Brain pericyte (primary cell): ENCODE data around the gene IFI30.

Source experiments
- DNase-seq: peaks from one replicate; pipeline ENCODE4 v3.0.0-alpha.2; 2012; ENCODE audit warnings: low read depth, low spot score

The IFI30 gene

DNA sequence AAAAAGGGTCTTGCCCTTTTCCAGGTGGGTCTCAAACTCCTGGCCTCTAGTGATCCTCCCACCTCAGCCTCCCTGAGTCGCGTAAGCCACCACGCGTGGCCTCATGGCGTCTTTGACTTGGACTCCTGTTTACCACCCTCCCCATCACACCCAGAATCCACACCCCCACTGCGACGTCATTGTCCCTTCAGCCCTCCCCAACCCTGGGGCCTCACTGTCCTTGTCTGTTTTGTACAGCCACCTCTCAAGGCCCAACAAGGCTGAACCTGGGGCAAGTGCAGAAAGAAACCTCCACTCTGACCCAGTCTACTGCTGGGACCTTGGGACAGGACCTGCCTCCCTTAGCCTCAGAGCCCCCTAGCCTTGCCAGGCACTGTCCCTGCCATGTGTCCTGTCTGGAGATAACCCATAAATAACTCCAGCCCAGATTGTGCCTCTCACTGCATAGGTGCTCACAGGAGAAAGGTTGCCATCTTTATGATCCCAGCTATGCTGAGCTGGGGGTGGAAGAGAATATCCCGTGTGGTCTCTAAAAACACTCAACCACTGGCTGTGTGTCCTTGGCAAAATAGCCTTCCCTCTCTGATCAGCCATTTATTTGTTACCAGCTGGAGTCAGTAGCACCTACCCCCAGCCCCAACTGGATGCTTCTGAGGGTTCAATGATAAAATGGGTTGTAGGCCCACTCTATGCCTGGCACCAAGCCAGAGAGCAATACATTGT is 1.8 kb upstream of the IFI30 start:
- DNase-seq = no peak

DNA sequence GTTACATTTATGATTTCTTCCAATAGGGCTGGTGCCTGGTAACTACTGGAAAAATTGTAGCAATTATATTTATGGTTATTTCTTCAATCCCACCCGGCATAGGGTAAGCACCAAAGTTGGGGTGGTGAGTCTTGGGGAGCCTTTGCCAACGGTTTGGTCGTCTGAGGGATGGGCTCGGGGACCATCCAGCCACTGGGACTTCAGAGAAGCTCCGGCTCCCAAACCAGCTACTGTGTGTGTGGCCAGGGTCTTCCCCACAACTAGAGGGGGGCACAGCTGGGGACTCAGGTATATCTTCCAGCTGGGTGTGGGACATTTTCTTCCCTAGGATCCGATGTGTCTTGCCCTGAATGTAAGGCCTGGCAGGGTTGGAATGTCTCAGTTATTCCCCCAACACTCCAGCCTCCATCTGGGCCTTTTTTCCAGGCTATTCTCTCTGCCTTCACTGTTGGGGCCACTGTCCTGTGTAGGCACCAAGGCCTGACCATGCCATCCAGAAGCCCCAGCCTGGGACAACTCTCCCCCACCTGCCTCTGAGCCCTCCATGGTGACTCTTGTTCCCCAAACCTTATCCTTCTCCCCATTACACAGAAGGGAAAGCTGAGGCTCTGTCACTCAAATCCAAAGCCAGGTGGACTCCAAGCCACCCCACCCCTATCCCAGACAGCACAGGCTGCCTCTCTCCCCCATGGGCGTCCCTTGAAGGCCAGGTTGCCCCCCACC is 1.1 kb upstream of the IFI30 start:
- DNase-seq = no peak

DNA sequence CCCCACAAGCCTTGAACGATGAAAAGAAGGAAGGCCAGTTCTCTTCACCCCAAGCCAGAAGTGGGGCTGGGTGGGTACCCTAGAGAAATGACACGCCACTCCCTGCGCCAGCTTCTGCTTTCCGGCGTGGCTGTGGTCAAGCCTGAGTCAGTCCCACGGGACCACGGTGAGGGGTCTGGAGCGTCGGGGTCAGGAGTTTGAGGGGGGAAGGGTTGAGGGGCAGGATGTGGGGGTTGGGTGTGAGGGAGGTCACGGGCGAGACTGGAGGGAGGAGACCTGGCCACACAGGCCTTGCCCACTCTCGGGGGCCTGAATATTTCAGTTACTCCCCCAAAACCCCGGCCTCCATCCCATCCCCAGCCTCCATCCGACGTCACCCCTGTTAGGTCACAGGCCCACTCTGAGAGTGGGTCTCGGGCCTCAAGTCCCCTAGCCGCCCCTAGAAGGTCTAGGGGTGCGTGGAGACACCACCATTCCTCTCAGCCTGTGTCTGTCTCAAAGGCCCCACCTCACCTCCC is 500 bp upstream of the IFI30 start:
- DNase-seq = no peak

DNA sequence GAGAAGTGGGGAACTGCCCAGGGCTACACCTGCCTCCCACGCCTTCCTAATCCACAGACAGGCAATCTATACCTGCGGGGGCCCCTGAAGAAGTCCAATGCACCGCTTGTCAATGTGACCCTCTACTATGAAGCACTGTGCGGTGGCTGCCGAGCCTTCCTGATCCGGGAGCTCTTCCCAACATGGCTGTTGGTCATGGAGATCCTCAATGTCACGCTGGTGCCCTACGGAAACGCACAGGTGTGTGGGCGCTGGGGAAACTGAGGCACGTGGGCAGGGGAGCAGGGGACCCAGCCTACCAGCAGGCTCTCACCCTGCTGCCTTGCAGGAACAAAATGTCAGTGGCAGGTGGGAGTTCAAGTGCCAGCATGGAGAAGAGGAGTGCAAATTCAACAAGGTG is 1.4 kb downstream of the IFI30 start:
- no peak for DNase-seq

DNA sequence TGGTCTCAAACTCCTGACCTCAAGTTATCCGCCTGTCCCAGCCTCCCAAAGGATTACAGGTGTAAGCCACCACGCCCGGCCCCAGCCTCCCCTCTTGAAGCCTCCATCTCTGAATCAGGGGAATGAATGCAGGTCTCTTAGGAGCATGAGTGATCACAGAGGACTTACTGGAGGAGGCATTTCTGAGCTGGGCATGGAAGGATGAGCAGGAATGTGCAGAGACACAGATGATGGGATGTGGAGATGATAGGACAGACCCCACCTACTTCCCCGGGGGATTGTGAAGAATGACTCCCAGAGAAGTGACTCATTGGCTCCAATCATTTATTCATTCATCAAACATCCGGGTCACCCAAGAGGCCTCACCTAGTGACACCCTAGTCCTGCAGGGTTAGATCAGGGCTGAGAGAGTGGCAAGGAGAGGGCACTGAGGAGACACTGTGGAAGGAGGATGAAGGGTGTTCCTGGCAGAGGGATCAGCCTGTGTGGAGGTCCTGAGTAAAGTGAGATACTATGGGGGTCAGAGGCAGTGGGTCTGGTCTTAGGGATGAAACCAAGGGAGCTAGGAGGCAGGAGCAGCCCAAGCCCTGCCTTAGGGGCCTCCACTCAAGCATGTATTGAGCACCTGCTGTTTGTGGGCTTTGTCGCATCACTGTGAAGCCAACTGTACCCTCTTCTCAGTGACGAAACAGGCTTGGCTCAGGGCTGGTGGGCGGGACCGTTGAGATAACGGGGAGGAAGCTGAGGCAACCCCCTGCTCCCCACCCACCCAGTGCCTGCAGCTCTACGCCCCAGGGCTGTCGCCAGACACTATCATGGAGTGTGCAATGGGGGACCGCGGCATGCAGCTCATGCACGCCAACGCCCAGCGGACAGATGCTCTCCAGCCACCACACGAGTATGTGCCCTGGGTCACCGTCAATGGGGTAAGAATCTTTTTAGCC is 3.0 kb downstream of the IFI30 start:
- no peak for DNase-seq

DNA sequence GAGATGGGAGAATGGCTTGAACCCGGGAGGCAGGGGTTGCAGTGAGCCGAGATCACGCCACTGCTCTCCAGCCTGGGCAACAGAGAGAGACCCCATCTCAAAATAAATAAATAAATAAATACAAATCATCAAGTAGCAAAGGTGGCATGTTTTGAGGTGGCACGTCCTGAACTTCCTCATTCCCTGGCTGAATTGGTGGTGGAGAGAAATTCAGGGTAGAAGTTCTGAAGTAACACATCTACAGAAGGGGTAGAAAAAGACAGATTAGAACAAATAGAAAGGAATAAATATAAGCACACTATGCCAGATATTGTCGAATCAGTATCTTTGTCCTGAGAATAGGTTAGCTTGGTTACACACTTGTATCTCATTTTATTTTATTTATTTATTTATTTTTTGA is 6.3 kb downstream of the IFI30 start:
- no peak for DNase-seq

DNA sequence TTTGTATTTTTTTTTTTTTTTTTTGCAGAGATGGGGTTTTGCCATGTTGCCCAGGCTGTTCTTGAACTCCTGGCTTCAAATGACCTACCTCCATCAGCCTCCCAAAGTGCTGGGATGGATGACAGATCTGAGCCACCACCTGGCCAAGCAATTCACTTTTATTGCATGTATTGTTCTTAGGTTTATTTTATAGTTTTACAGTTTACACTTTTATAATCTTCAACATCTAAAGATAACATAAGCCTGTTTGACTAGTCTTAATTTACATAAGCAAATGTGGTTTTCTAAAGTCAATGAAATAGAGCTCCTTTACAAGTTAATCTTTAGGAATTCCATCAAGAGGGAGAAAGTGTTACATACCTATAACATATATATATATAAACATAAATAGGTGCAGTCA is 9.9 kb downstream of the IFI30 start:
- DNase-seq = no peak

DNA sequence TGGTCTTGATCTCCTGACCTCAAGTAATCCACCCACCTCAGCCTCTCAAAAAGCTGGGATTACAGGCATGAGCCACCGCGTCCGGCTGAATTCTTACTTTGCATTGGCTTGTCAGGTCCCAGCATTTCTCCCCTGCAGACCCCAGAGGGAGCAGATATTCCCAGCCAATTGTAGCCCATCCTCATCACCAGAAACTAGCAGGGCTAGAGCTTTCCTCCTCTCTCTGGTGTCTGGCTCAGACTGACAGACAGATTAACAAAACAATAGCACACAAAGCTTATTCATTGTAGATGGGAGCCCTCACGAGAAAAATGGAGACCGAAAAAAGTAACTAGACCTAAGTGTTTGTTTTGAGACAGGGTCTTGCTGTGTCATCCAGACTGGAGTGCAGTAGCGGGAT is 11.9 kb downstream of the IFI30 start:
- no peak for DNase-seq

DNA sequence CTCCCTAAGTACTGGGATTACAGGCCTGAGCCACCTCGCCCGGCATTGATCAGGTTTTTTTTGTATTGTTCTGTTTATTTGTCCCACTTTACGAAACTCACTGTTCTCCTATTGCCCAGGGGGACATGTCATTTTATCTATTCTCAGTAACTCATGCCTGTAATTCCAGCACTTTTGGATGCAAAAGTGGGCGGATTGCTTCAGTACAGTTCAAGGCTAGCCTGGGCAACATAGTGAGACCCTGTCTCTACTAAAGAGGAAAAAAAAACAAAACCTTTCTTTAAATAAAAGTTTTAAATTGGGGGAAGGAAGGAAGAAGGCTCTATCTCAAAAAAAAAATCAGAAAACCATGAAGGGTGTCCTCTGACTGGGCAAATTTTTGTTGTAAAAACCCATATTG is 16.7 kb downstream of the IFI30 start:
- no peak for DNase-seq

DNA sequence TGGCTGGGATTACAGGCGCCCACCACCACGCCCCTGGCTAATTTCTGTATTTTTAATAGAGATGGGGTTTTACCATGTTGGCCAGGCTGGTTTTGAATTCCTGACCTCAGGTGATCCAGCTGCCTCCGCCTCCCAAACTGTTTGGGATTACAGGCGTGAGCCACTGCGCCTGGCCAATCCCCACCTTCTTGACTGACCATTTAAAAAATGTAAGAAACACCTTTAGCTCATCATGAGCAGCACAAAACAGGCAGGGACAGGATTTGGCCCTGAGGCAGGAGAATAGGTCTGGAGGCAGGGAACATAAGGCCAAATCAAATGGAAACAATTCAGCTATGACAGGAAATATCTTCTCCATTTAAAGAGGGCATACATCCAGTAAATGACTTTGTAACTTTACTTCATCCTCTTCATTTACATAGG is 18.0 kb downstream of the IFI30 start:
- no peak for DNase-seq

DNA sequence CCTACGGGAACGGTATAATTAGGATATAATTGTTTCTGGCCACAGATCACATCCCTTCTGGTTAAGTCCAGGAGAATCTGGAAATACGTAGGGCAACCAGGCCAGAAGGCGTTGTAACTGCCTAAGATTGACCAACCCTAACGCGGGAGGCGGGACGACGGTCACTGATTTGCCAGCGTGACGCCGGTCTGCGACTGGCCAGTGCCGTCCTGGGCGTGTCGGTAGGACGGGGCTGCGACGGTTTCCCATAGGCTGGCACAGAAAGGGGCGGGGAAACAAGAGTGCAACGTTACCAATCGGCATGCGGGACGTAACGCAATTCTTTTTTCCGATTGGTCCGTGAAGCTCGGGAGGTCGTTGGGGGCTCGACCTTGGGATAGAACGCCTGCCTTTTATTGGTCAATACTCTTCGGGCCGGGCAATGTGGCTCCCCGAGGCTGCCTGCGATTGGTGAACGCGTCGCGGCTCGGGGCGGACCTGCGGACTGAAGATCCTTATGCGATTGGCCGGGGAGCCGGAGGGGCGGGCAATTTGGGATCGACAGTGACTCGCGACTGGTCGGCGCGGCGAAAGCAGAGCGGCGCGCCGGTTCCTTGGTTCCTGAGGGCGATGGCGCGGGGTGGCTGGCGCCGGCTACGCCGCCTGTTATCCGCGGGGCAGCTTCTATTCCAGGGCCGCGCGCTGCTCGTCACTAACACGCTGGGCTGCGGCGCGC is 19.2 kb downstream of the IFI30 start, which contains the start of gene MPV17L2:
TSS of gene MPV17L2 (plus strand) at position 546 of the 715 bp plus-strand sequence. CDS start at position 610, 64 bp downstream.
- peak; percentile 100 for DNase-seq

DNA sequence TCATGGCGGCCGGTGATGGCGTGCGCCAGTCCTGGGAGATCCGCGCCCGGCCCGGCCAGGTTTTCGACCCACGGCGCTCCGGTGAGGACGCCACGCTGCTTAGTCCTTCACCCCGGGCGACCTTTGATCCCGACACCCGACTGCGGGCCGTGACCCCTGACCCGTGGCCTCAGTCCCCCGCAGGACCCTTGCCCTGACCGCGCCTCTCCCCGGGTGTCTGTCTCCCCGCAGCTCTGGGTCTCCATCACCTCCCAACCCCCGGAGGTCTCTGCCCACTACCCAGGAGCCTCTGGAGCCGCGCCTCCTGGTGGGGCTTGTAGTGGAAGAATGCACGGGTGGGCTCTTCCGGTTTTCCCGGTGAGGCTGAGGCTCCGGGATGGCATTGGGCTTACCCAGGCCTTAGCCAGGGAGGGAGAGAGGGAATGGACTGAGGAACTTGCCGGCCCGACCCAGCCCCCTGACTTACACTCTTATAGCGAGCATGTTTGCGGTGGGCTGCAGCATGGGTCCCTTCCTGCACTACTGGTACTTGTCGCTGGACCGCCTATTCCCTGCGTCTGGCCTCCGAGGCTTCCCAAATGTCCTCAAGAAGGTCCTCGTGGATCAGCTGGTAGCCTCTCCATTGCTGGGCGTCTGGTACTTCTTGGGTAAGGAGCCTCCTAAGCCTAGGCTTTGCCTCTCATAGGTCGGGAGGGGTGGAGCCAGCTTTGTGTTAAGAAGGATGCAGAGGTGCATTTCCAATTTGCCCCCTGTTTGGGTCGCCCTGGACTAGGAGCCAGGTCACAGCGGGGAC is 20.0 kb downstream of the IFI30 start:
- no peak for DNase-seq

DNA sequence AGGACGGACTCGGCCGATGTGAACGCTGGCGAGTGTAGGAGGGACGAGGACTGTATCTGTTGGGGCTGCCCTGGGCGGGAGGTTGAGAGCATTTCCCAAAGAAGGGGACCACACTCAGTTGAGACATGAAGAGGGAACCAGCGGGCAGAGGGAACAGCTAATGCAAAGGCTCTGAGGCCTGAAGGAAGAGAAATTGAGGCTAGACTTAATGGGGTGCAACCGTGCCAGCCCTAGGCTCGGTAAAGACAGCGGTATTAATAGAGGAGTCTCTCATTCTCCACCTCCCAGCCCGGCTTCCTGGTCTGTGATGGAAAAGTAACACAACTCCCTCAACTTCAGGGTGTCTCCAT is 20.5 kb downstream of the IFI30 start:
- DNase-seq = no peak

DNA sequence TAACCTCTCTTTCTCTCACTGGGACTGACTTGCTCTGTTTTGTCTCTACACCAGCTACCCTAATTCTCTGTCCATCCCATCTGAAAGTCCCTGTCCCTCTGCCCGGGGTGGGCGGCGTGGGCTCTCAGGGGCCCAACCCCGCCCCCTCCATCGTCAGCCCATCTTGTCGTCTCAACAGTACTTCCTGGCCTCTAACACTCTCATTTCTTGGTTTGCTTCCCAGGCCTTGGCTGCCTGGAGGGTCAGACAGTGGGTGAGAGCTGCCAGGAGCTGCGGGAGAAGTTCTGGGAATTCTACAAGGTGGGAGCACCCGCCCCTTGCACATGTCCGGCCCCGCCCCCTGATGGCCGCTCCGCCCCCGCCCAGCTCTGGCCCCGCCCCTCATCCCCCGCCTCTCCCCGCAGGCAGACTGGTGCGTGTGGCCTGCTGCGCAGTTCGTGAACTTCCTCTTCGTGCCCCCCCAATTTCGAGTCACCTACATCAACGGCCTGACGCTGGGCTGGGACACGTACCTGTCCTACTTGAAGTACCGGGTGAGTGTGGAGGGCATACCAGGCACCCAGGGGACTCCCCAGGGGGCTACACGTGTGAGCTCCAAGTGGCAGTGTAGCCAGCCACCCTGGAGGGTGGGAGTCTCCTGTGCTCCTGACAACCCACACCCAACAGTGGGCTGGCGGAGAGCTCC is 21.1 kb downstream of the IFI30 start:
- DNase-seq = no peak

DNA sequence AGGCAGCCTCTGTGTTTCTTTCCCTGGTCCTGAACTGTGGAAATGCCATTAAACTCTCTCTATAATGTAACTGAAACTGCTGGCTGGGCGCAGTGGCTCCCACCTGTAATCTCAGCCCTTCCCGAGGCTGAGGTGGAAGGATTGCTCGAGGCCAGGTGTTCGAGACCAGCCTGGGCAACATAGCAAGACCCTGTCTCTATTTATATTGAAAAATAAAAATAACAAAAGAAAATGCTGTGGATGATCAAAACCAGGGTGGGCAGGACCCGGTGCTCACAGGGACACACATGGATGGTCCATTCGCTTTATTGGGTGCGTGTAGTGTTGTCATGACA is 22.9 kb downstream of the IFI30 start:
- no peak for DNase-seq

DNA sequence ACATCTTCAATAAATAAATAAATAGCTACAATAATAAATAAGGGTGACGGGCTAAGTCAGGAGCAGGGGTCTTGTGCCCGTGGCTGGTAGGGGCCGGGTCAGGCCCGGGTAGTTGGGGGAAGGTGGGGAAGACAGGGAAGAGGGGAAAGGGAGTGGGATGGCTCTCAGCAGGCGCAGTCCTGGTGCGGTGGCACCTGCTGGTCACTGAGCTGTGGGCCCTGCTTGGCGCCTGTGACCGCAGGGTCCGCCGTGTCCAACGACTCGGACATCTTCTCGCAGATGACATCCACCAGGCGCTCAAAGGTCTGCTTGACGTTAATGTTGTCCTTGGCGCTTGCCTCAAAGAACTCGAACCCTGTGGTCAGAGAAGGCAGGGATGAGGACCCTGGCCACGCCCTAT is 23.7 kb downstream of the IFI30 start:
- no peak for DNase-seq

DNA sequence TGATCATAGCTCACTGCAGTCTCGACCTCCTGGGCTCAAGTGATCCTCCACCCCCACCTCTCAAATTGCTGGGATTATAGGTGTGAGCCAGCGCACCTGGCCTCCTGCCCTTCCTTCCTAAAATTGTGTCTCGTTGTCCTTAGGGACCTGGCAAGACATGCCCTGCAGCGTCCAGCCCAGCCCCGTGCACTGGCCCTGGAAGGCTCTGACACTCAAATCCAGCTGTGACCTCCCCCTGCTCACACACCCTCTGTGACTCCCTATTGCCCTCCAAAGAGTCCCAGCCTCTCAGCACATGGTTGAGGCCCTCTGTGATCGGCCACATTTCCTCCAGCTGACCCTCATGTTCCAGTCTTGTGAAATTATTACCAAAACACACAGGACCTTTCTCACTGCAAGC is 24.3 kb downstream of the IFI30 start:
- no peak for DNase-seq

DNA sequence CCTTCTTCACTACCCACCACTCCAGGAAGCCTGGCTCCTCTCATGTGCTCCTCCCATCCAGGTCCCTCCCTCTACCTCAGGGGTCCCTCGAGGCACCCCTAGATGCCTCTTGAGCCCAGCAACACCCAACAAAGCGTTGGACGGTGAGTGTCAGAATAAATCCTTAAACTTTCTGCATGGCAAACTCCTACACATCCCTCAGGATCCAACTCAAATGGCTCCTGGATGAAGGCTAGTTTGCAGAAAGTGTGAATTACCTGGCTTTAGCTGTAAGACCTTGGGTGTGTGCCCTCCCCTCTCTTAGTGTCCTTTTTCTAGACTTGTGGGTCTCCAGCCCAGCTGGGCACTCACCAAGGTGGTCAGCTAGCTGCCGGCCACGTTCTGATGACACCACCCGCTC is 24.8 kb downstream of the IFI30 start:
- no peak for DNase-seq

DNA sequence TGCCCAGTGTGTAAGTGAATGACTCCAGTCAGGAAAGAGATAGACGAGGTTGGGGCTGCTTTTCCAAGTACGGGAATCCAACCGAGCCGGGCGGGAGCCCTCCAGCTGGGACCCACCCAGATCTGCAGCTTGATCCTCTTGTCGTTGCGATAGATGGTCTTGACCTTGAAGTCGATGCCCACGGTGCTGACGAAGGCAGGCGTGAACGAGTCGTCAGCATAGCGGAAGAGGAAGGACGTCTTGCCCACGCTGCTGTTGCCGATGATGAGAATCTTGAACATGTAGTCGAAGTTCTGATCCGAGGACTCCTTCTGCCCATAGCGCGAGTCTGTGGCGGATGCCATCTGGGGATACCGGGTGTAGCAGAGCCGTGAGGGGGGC is 28.8 kb downstream of the IFI30 start:
- DNase-seq = no peak

DNA sequence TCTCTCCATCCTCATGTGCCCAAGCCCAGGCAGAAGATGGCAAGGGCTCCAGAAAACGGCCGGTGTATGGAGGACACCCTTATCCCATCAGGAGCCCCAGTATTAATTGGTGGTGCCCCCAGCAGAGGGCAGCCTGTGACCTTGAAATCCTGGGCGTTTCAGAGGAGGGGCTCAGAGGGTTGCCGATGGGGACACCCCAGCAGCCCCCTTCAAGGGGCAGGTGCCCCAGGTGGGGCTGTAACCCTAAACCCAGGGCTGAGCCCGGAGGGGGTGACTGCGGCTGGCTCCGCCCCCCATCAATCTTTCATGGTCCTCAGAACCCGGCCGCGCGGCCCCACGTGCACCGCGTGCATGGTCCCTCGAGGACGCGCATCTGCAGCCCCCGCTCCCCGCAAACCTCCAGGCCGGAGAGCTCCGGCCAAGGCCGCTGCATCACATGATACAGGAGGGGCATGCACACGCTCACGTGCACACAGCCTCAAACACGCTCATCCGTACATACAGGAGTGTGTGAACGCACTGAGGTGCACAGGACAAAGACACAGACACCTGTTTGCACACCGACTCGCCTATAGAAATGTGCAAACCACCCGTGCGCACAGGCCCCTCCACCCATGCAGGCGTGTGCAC is 29.3 kb downstream of the IFI30 start:
- no peak for DNase-seq
